GM19240 (cell line): ENCODE results near the gene ZNF576.
"Not testable (repeated sequence)": the region's sequence is repeated elsewhere in the genome, so short reads cannot be mapped to it uniquely, and the experiment has no call there.

Source experiments
- DNase-seq: peaks from one replicate; pipeline ENCODE4 v3.0.0; 2011; ENCODE audit warnings: low spot score; ENCODE audit not compliant: insufficient read length

ZNF576 gene, protein sequence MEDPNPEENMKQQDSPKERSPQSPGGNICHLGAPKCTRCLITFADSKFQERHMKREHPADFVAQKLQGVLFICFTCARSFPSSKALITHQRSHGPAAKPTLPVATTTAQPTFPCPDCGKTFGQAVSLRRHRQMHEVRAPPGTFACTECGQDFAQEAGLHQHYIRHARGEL

DNA sequence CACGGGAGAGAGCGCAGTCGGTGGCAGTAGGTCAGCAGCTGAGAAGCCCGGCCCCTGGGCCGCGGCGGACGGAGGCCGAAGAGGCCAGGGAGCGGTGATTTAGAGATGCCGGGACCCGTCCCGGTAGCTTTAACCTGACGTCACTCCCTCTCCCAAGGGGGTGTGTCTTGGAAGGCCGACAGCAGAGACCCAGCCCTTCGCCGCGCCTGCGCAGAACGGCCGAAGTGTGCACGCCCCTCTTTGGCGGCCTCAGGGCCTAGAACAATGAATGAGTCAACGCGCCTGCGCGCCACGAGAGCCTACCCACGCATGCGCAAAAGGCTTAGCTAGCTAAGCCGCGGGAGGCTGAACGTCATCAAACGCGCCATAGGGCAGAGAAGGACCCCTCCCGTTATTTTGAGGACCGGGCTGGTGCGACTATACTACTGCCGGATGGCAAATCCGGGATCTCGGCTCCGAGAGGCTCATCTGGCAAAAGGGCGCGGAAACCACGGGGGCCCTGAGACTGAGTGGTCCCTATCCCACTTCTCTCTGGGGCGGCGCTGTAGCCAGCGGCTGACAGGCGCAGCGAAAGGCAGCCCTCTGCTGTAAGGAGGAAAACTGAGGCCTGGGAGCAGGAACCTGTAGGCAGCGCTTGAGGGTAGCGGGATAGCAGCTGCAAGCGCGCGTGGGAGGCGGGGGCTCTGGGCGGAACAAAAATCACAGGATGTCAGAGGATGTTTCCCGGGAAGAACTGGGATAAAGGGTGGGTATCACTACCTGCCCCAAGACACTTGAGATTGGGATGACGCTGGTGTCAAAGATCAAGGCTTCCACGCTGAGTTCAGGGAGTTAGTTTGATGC, at the start of gene ZNF576, which contains the start of gene IRGQ:
Gene ZNF576, plus strand, starts transcription at position 597 of the 843 bp plus-strand sequence. CDS start 514 bp downstream, outside the sequence.
Gene IRGQ, minus strand, starts transcription at position 136 of the 843 bp plus-strand sequence. CDS start 796 bp downstream, outside the sequence.
- DNase-seq = peak; percentile 96

DNA sequence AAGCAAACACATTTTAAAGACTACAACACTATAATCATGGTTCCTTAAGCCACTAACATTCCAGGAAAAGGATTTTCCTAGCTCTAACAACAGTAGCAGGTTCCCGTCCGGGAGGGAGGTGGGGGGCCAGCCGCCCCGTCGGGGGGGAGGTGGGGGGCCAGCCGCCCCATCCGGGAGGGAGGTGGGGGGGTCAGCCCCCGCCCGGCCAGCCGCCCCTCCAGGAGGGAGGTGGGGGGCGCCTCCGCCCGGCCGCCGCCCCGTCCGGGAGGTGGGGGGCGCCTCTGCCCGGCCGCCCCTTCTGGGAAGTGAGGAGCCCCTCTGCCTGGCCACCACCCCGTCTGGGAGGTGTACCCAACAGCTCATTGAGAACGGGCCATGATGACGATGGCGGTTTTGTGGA, 48.5 kb upstream of the ZNF576 start:
- DNase-seq = not testable (repeated sequence)

GRCh38 chr19:43548706-43549105, 47.7 kb upstream of the ZNF576 start:
- no peak for DNase-seq

- no peak for DNase-seq
These were observed 44.8 kb upstream of the ZNF576 start for GRCh38 chr19:43551399-43552197.

- no peak for DNase-seq
These were observed 44.3 kb upstream of the ZNF576 start for GRCh38 chr19:43552198-43552450.

DNA sequence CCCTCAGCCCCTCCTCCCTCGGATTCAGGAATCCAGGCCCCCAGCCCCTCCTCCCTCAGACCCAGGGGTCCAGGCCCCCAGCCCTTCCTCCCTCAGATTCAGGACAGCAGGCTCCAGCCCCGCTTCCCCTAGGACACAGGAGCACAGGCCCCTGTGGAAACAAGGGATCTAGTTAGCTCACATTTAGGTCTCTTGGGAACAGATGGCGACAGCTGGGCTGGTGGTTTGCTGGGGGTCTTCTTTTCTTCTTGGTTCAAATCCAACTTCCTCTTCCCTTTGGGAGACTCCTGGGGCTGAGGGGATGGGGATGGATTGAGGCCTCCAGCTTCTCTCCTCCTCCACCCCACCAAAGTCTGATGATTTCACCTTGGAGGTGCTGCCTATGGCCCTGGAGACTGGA, 43.8 kb upstream of the ZNF576 start:
- DNase-seq = no peak

DNA sequence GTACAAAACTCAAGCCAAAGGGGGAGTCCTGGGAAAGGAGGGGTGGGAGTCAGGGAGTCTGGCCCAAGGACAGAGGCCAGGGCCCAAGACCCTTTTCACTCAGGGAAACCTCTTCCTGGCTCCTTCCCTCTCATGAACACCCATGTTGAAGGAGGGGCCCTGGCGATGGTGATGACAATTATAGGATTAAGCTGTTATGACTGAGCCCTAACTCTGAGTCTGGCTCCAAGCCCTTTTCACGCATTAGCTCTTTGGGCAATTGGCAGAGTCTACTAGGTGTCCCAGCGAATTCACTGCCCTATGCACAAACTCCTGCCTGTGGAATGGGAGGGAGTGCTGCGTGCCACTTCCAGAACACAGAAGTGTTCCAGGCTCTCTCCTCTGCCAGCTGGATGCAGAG, 42.7 kb upstream of the ZNF576 start:
- no peak for DNase-seq

DNA sequence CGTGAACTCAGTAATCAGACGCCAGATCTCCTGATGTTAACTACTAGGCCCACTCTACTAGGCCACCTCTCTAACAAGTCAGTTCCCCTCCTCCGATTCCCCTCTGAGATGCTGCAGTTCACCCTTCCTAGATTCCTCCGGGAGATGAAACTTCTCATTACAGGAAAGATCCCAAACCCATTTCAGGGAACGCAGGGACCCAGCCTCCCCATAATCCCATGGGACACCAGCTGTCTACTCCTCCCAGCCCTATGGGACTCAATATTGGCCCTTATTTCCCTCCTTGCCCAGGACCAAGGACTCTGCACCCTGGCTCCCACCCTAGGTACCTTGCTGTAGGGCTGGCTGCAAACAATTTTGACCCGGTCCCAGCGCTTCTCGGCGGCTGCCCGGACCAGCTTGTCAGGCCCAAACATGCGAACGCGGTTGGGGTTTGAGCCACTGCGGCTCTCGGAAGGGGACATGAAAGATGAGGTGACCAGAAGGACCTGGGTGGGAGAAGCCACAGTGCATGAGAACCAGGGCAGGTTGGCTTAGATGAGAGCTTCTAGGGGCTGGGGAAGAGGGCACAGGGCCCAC, 42.0 kb upstream of the ZNF576 start:
- no peak for DNase-seq

DNA sequence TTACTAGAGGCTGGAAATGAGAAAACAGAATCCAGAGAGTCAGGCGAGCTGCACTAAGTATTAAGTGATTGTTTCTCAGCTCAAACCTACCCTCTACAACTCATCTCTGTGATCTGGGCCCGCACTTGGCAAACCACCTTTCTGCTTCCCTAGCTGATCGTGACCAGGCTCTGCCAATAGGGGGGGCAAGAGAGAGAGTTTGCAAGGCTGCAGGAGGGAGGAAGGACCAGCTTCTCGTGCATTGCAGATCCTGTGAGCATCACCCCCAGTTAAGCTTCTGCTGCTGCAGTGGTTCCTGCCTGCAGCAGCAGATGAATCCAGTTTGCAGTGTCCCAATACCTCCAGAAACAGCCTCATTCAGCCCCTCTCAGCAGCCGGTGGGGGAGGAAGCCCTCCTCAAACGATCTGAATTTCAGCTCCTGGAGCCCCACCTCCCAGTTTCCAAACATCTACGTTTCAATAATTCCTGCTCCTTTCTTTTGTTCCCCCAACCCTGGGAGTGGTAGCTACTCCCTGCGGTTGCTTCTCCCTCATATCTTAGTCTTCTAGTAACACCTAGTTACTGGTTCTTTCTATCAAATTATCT, 41.1 kb upstream of the ZNF576 start:
- peak; percentile 69 for DNase-seq

DNA sequence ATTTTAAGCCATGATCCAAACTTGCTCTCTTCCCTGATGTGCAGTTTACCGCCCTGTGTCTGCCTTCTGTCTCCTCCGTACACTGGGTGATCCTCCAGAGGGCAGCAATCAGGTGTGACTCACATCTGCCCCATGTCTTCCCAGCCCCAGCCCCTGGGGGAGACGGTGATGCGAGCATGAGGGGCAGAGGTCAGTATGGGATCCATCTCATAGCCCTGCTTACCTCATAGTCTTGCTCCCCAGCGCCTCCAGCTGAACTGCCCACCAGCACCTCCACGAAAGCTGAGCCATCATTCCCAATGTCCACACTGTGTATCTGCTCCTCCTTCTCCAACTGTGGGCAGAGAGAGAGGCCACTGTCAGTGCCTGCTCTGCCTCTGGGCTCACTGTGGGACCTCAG, 35.7 kb upstream of the ZNF576 start:
- DNase-seq = no peak

DNA sequence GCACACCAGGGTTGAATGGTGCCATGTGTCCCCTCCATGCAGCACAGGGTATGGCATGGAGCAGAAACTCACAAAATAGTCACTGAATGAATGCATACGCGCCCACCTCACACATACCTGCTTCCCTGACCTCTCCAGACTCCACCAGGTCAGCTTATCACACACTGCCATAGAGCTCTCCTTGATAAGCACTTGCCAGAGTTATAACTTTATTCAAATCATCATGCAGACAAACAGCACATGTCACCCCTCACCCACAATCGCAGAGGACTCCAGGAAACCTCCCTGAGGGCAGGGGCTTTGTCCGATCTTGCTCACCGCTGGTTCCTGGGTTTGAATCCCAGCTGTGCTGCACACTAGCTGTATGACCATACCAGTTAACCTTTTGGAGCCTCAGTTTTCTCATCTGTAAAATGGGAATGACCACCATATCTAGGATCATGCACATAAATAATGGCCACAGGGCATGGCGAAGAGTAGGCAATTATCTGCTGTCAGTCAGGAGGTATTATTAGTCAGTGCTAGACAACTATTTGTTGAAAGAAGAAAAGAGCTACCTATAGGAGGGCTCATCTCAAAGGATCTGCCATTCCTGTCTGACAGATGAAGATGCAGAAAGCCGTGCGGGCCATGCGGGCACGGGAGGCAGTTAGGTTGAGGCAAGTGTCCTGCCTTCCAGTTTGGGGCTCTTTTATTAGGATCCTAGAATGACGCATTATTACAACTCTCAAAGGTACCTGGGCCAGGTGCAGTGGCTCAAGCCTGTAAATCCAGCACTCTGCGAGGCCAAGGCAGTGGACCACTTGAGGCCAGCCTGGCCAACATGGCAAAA, 35.0 kb upstream of the ZNF576 start:
- no peak for DNase-seq

DNA sequence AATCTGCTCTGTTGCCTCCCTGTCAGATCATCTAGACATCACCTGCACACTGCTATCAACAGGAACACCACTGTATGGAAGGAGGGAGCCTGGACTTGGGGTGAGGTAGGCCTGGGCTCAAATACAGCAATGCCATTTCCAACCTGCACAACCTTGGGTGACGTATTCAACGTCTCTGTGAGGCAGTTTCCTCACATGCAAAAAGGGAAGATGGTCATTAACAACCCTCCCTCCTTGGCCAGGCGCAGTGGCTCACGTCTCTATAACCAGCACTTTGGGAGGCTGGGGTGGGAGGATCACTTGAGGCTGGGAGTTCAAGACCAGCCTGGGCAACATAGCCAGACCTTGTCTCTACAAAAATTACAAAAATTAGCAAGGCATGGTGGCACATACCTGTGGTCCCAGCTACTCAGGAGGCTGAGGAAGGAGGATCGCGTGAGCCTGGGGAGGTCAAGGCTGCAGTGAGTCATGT, 34.1 kb upstream of the ZNF576 start:
- no peak for DNase-seq

GRCh38 chr19:43562698-43563241, 33.6 kb upstream of the ZNF576 start:
- DNase-seq = no peak

GRCh38 chr19:43563816-43564457, 32.5 kb upstream of the ZNF576 start:
- DNase-seq = no peak

DNA sequence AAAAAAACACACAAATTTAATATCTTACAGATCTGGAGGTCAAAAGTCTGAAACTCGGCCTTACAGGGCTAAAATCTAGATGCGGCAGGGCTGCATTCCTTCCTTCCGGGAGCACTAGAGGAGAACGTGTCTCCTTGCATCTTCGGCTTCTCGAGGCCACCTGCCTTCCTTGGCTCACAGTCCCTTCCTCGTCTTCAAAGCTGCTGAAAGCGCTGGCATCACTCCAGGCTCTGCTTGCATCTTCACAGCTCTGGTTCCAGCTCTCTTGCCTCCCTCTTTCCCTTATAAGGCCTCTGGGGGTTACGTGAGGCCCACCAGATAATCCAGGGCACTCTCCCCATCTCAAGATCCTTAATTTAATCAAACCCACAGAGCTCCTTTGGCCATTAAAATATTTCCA, 31.6 kb upstream of the ZNF576 start:
- DNase-seq = no peak

DNA sequence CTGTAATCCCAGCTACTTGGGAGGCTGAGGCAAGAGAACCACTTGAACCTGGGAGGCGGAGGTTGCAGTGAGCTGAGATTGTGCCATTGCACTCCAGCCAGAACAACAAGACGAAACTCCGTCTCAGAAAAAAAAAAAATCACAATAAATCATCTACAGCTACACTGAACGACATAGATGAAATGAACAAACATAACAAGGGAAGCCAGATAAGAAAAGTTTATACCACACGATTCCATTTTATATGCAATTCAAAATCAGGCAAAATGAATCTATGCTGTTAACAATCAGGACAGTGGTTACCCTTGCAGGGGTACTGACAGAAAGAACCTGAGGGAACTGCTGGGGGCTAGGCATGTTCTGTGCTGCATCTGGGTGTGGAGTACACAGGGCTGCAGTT, 26.7 kb upstream of the ZNF576 start:
- DNase-seq = no peak

DNA sequence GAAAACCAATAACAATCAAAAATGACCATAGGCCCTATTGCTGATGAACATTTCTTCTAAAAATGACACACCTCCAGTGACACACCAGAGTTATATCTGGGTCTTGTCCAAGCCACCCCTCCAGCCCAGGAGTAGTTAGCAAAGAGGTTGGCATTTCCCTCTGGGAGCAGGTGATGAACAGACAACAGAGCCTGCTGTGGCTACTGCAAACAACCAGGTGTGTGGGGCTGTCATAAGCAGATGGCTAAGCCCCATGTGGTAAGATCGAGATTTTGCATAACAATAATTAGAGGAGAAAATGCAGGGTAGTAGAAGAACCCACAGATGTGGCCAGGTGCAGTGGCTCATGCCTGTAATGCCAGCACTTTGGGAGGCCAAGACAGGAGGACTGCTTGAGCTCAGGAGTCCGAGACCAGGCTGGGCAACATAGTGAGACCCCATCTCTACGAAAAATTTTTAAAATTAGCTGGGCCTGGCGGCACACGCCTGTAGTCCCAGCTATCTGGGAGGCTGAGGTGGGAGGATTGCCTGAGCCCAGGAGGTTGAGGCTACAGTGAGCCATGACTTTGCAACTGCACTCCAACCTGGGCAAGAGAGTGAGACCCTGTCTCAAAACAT, 26.1 kb upstream of the ZNF576 start:
- no peak for DNase-seq

DNA sequence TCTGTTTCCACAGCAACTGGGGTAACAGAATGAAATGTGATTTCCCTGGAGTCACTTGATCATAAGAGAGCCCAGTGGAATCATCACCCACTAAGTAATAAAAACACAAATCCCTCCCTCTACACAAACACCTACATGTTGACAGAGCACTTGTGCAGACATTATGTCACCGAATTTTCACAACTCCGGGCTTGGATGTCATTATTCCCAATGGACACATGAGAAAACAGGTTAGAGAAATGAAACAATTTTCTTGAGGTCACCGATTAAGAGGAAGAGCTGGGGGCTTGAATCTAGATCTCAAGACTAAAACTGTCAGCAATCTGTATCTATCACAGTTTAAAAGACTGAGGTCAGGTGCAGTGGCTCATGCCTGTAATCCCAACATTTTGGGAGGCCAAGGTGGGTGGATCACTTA, 24.2 kb upstream of the ZNF576 start:
- no peak for DNase-seq

DNA sequence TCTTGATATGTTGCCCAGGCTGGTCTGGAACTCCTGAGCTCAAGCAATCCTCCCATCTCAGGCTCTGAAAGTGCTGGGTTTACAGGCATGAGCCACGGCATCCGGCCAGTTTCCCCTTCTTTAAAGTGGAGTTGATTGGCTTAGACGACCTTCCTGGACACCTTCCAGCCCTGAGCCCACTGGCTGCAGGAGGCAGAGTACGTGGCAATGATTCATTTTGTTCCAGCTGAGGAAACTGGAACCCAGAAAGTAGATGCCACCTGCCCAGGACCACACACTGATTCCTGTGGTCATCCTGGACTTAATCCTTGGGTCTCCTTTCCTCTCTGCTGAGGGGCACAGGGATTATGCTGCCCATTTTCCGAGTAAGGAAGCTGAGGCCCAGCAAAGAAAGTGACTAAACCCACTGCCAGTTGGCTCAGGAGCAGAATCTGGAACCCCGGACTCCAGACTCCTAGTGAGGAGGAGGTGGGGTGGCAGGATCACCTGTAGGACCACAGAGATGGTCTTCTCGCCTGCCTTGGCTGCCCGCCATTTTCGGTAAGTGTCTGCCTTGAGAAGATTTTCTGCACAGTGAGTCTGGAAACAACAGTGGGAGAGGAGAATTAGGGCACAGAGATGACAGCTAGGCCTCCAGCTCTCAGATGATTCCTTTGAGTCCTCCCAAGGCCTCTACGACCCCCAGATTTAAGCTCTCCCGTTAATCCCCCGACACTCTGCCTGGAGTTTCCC, 21.8 kb upstream of the ZNF576 start:
- no peak for DNase-seq
